Measurements from ENCODE around the gene BRD4.
A peak's percentile ranks its signal among the peaks of the same experiment; 100 is the strongest.

BRD4 gene

DNA sequence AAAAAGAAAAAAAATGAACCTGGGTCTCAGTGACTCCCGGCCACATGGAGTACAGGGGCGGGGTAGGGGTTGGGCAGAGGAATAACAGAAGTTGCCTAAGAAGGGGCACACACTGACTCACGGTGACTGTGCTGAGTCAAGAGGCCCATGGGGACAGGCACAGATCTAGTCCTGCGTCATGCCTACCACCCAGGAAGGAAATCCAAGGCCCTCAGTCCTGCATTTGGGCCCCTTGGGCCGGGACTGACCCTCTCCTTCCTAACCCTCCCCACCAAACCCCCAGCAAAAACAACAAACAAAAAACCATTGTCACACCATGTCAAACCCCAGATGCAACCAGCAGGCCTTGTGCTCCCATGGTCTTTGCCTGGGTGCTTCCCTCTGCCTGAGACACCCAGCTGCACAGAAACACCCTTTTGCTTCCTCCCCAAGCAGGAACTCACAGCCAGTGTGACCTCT lies 122.0 kb downstream of the BRD4 start:
- no peaks in the 10 kb centered on the region for H3K36me3 ChIP-seq (ENCODE audit: insufficient read depth, low read length)
- no peak for DNase-seq (ENCODE audit: low read depth, low spot score)
- no peak overlapping the region for H3K9ac ChIP-seq (ENCODE audit: insufficient read length)
- H3K4me3 ChIP-seq = no peak overlapping the region
- TF ChIP-seq POLR2AphosphoS5 (IDR thresholded peaks at IDR 0.05; ENCODE audit: borderline replicate concordance, low read depth, low read length) (no peak), EZH2 (IDR thresholded peaks at IDR 0.05) (no peak), FOXP2 (optimal IDR thresholded peaks at IDR 0.05; ENCODE audit: control extremely low read depth, extremely low read length, insufficient read depth) (no peak)
- H3K27ac ChIP-seq = no peak overlapping the region
- no peaks in the 10 kb centered on the region for H3K9me3 ChIP-seq (ENCODE audit: low read depth, low read length)

- Histone ChIP-seq H3K9ac (ENCODE audit: insufficient read length) (no peak overlapping the region), H3K36me3 (ENCODE audit: insufficient read depth, low read length) (peaks cover 18% of the 10 kb centered on the region), H3K4me3 (peak overlapping the region; percentile 30; the same call in 1 of the 2 replicates), H3K9me3 (ENCODE audit: low read depth, low read length) (no peaks in the 10 kb centered on the region), H3K27ac (no peak overlapping the region)
- TF ChIP-seq EZH2 (IDR thresholded peaks at IDR 0.05) (no peak), POLR2AphosphoS5 (IDR thresholded peaks at IDR 0.05; ENCODE audit: borderline replicate concordance, low read depth, low read length) (no peak), FOXP2 (optimal IDR thresholded peaks at IDR 0.05; ENCODE audit: control extremely low read depth, extremely low read length, insufficient read depth) (no peak)
- no peak for DNase-seq (ENCODE audit: low read depth, low spot score)
These were observed 130.8 kb downstream of the BRD4 start for GRCh38 chr19:15201374-15202023.

- no peak for TF ChIP-seq FOXP2 (optimal IDR thresholded peaks at IDR 0.05; ENCODE audit: control extremely low read depth, extremely low read length, insufficient read depth)
- no peak for TF ChIP-seq POLR2AphosphoS5 (IDR thresholded peaks at IDR 0.05; ENCODE audit: borderline replicate concordance, low read depth, low read length)
- TF ChIP-seq EZH2 (IDR thresholded peaks at IDR 0.05) = no peak
- H3K4me3 ChIP-seq = peak within 1 kb of the TSS; percentile 92
- no peak for DNase-seq (ENCODE audit: low read depth, low spot score)
- no peaks in the 10 kb centered on the region for H3K9me3 ChIP-seq (ENCODE audit: low read depth, low read length)
- peaks cover 21% of the 10 kb centered on the region for H3K36me3 ChIP-seq (ENCODE audit: insufficient read depth, low read length)
- peak within 1 kb of the TSS; percentile 90 for H3K9ac ChIP-seq (ENCODE audit: insufficient read length)
- peak within 1 kb of the TSS; percentile 71 for H3K27ac ChIP-seq
These were observed 131.6 kb downstream of the BRD4 start, which contains the start of gene NOTCH3 for GRCh38 chr19:15200553-15201364. NOTCH3 (minus strand) TSS chr19:15200995; CDS start chr19:15200905, 90 bp downstream.

DNA sequence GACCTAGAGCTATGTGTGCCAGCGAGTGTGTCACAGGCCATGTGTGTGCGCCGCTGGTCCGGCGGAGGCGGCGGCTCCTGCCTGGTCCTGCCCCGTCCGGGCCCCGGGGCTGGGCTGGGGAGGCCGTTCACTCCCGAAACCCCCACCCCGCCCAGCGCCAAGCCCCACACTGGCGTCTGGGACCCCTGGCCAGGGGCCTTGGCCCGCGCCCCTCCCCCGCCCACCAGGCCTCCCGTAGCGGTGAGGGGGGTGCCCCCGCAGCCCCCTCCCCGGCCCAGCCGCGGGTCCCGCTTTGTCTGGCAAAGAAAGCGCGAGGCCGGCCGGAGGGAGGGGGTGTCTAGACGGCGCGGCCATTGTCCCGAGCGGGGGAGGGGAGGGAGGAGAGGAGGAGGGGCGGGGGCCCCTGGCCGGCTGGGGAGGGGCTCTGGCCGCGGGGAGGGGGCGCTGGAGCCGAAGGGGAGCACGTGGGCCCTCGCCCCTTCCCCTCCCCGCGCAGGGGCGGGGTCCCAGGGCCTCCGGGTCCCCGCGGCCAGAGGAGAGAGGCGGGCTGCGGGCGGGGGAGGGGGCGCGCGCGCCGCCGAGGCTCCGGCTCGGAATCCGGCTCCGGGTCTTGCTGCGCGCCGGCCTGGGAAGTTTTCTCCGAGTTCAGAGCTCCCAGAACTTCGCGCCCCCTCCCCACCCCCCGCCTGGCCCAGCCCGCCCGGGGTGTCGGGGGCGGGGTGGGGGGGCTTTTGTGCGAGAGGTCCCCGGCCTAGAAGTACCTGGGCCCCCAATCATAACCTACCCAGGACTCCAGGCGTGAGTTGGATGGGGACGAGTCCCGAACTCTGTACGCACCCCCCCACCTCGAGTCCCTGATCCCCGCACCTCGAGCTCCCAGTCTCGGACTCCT lies 132.4 kb downstream of the BRD4 start:
- Histone ChIP-seq H3K27ac (peak overlapping the region; percentile 71), H3K9me3 (ENCODE audit: low read depth, low read length) (no peaks in the 10 kb centered on the region), H3K9ac (ENCODE audit: insufficient read length) (peak overlapping the region; percentile 90), H3K36me3 (ENCODE audit: insufficient read depth, low read length) (peaks cover 21% of the 10 kb centered on the region), H3K4me3 (peak overlapping the region; percentile 92)
- no peak for DNase-seq (ENCODE audit: low read depth, low spot score)
- no peak for TF ChIP-seq EZH2 (IDR thresholded peaks at IDR 0.05)
- no peak for TF ChIP-seq POLR2AphosphoS5 (IDR thresholded peaks at IDR 0.05; ENCODE audit: borderline replicate concordance, low read depth, low read length)
- no peak for TF ChIP-seq FOXP2 (optimal IDR thresholded peaks at IDR 0.05; ENCODE audit: control extremely low read depth, extremely low read length, insufficient read depth)

DNA sequence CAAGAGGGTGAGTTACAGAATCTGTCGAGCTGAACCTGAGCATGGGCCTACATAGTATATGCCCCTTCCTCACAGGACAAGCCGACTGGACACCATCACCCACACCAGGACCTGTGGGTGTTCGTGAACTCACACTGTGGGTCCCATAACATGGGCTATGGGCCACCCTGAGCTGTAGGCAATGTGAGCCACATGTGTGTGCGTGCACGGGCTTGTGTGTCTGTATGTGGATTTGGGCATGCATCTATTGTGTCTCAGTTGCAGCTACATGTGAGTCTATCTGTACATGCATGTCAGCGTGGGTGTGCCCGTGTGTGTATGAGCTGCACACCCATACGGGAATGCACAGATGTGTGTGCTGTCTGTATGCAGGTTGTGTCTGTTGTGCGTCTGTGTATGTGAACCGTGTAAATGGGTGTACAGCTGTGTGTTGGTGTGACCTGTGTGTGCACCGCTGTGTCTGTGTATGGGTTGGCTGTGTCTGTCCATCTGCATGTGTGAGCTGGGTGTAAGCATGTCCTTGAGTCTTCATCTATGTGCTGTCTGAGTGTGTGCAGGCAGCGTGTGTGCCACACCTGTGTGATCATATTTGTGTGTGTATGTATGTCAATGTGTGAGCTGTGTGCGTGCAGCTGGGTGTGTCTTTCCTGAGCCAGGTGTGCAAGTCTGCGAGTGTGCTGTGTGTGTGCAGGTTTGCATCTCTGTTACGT lies 133.2 kb downstream of the BRD4 start:
- no peak for TF ChIP-seq FOXP2 (optimal IDR thresholded peaks at IDR 0.05; ENCODE audit: control extremely low read depth, extremely low read length, insufficient read depth)
- TF ChIP-seq EZH2 (IDR thresholded peaks at IDR 0.05) = no peak
- TF ChIP-seq POLR2AphosphoS5 (IDR thresholded peaks at IDR 0.05; ENCODE audit: borderline replicate concordance, low read depth, low read length) = no peak
- H3K9ac ChIP-seq (ENCODE audit: insufficient read length) = no peak overlapping the region
- H3K4me3 ChIP-seq = peak overlapping the region; percentile 92
- peaks cover 23% of the 10 kb centered on the region for H3K36me3 ChIP-seq (ENCODE audit: insufficient read depth, low read length)
- no peaks in the 10 kb centered on the region for H3K9me3 ChIP-seq (ENCODE audit: low read depth, low read length)
- DNase-seq (ENCODE audit: low read depth, low spot score) = no peak
- H3K27ac ChIP-seq = peak overlapping the region; percentile 71

DNA sequence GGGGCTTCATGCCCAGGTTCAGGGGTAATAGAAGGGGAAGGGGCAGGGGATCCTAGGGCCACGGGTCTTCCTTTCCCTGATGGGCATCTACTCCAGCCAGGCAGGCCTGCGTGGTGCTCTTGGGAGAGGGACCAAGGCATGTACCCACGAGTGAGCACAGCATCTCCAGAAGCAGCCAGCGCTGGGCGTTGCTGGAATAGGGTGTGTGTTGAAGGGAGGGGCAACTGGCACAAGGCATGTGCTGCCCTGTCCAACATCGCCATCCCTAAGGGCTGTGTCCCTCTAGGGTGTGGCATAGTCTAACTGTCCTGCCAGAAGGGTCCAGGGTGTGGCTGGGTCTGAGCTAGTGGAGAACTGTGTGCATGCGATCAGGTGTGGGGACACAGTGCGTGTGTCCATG lies 134.4 kb downstream of the BRD4 start:
- no peak overlapping the region for H3K27ac ChIP-seq
- H3K9me3 ChIP-seq (ENCODE audit: low read depth, low read length) = no peaks in the 10 kb centered on the region
- peaks cover 28% of the 10 kb centered on the region for H3K36me3 ChIP-seq (ENCODE audit: insufficient read depth, low read length)
- DNase-seq (ENCODE audit: low read depth, low spot score) = no peak
- no peak for TF ChIP-seq POLR2AphosphoS5 (IDR thresholded peaks at IDR 0.05; ENCODE audit: borderline replicate concordance, low read depth, low read length)
- TF ChIP-seq EZH2 (IDR thresholded peaks at IDR 0.05) = no peak
- TF ChIP-seq FOXP2 (optimal IDR thresholded peaks at IDR 0.05; ENCODE audit: control extremely low read depth, extremely low read length, insufficient read depth) = no peak
- no peak overlapping the region for H3K4me3 ChIP-seq
- H3K9ac ChIP-seq (ENCODE audit: insufficient read length) = no peak overlapping the region

GRCh38 chr19:15197275-15197941 lies 134.9 kb downstream of the BRD4 start:
- no peak for DNase-seq (ENCODE audit: low read depth, low spot score)
- TF ChIP-seq POLR2AphosphoS5 (IDR thresholded peaks at IDR 0.05; ENCODE audit: borderline replicate concordance, low read depth, low read length) (no peak), EZH2 (IDR thresholded peaks at IDR 0.05) (no peak), FOXP2 (optimal IDR thresholded peaks at IDR 0.05; ENCODE audit: control extremely low read depth, extremely low read length, insufficient read depth) (no peak)
- Histone ChIP-seq H3K36me3 (ENCODE audit: insufficient read depth, low read length) (peaks cover 34% of the 10 kb centered on the region), H3K4me3 (no peak overlapping the region), H3K9ac (ENCODE audit: insufficient read length) (no peak overlapping the region), H3K9me3 (ENCODE audit: low read depth, low read length) (no peaks in the 10 kb centered on the region), H3K27ac (no peak overlapping the region)
